GM10847 (cell line): ENCODE results near the gene DYNC1I1.

Source experiments
- POLR2A ChIP-seq: IDR thresholded peaks from 2 replicates; pipeline ENCODE4 v1.6.1; 2011; ENCODE audit not compliant: insufficient read length; ENCODE audit errors: extremely low read depth

The DYNC1I1 gene

GRCh38 chr7:95811846-95812445, 39.6 kb downstream of the DYNC1I1 start:
- TF ChIP-seq POLR2A: no peak

GRCh38 chr7:95814721-95815120, 42.4 kb downstream of the DYNC1I1 start:
- TF ChIP-seq POLR2A: no peak

- no peak for TF ChIP-seq POLR2A
Observed at GRCh38 chr7:95817866-95818640, 45.7 kb downstream of the DYNC1I1 start.

- TF ChIP-seq POLR2A: no peak
Observed at GRCh38 chr7:95820778-95821177, 48.4 kb downstream of the DYNC1I1 start.

GRCh38 chr7:95822717-95823116, 50.4 kb downstream of the DYNC1I1 start:
- no peak for TF ChIP-seq POLR2A

- no peak for TF ChIP-seq POLR2A
Observed at GRCh38 chr7:95824616-95825015, 52.3 kb downstream of the DYNC1I1 start.

GRCh38 chr7:95828824-95829790, 56.8 kb downstream of the DYNC1I1 start:
- no peak for TF ChIP-seq POLR2A

GRCh38 chr7:95840953-95841950, 68.9 kb downstream of the DYNC1I1 start:
- TF ChIP-seq POLR2A: no peak

- no peak for TF ChIP-seq POLR2A
Observed at GRCh38 chr7:95843286-95843685, 70.9 kb downstream of the DYNC1I1 start.

- TF ChIP-seq POLR2A: no peak
Observed at GRCh38 chr7:95845007-95845406, 72.7 kb downstream of the DYNC1I1 start.

- TF ChIP-seq POLR2A: no peak
Observed at GRCh38 chr7:95847061-95847460, 74.7 kb downstream of the DYNC1I1 start.

- TF ChIP-seq POLR2A: no peak
Observed at GRCh38 chr7:95859429-95859828, 87.1 kb downstream of the DYNC1I1 start.

GRCh38 chr7:95861041-95861440, 88.7 kb downstream of the DYNC1I1 start:
- TF ChIP-seq POLR2A: no peak

- TF ChIP-seq POLR2A: no peak
Observed at GRCh38 chr7:95863623-95864022, 91.3 kb downstream of the DYNC1I1 start.
